Smooth muscle cell (in vitro differentiated cells): ENCODE measurements around the gene GTSE1. TPM values are rescaled to one million over a fixed set of nuclear protein-coding genes. Genes with fewer than 3 reads are reported as not detected.

Experiments used
- DNase-seq: peaks from one replicate; lab custom pipeline; 2025; ENCODE audit not compliant: unreplicated experiment; lab: John Stamatoyannopoulos, UW
- H2AFZ ChIP-seq: fragments of 200-600 bp; sonication (generic); 2 replicates; pipeline ENCODE4 v1.6.0; 2016; ENCODE audit warnings: antibody characterized with exemption, low read depth, mild to moderate bottlenecking
- H3F3A ChIP-seq: fragments of 200-600 bp; sonication (generic); 2 replicates; pipeline ENCODE4 v1.6.0; 2017; ENCODE audit warnings: antibody characterized with exemption, low read depth
- H3K27ac ChIP-seq: fragments of 200-600 bp; sonication (generic); 2 replicates; pipeline ENCODE4 v1.5.1; 2016; ENCODE audit warnings: low read depth, mild to moderate bottlenecking
- H3K27me3 ChIP-seq: fragments of 200-600 bp; sonication (generic); 2 replicates; pipeline ENCODE4 v1.6.1; 2016; ENCODE audit warnings: low read depth, mild to moderate bottlenecking
- H3K36me3 ChIP-seq: fragments of 200-600 bp; sonication (generic); 2 replicates; pipeline ENCODE4 v1.5.1; 2016; ENCODE audit warnings: low read depth
- H3K4me1 ChIP-seq: fragments of 200-600 bp; sonication (generic); 2 replicates; pipeline ENCODE4 v1.5.1; 2016; ENCODE audit warnings: low read depth
- H3K4me2 ChIP-seq: fragments of 200-600 bp; sonication (generic); 2 replicates; pipeline ENCODE4 v1.6.0; 2016; ENCODE audit warnings: mild to moderate bottlenecking
- H3K4me3 ChIP-seq: fragments of 200-600 bp; sonication (generic); 2 replicates; pipeline ENCODE4 v1.5.1; 2016; ENCODE audit warnings: mild to moderate bottlenecking
- H3K79me2 ChIP-seq: fragments of 200-600 bp; sonication (generic); 2 replicates; pipeline ENCODE4 v1.6.0; 2016; ENCODE audit warnings: low read depth, mild to moderate bottlenecking
- H3K9ac ChIP-seq: fragments of 200-600 bp; sonication (generic); 2 replicates; pipeline ENCODE4 v1.6.0; 2016; ENCODE audit warnings: low read depth
- H3K9me3 ChIP-seq: fragments of 200-600 bp; sonication (generic); replicated peaks from 2 replicates; pipeline ENCODE4 v1.5.1; 2016; ENCODE audit warnings: low read depth
- H4K20me1 ChIP-seq: fragments of 200-600 bp; sonication (generic); 2 replicates; pipeline ENCODE4 v1.6.0; 2016; ENCODE audit warnings: low read depth
- CTCF ChIP-seq: fragments of 200-600 bp; sonication (generic); IDR thresholded peaks from 2 replicates; pipeline ENCODE4 v1.5.1; 2017; ENCODE audit warnings: borderline replicate concordance, mild to moderate bottlenecking, antibody characterized with exemption; ENCODE audit not compliant: insufficient read depth, poor library complexity, severe bottlenecking
- WGBS: methylation state at CpG from one replicate; pipeline ENCODE4 v1.1.7; 2016; ENCODE audit warnings: low lambda C conversion rate; 5-methylcytosine and 5-hydroxymethylcytosine counted together
- polyA plus RNA-seq: library from polyadenylated mRNA; unstranded; fragments of >200 nt; fragmentation: Nextera tagmentation; extraction: Ambion mirVana; gene quantifications from 2 replicates; pipeline ENCODE4 v1.2.1, GENCODE V29; 2016
- total RNA-seq: library from RNA; depleted of rRNA; stranded (reverse); fragments of >200 nt; gene quantifications from 2 replicates; pipeline ENCODE4 v1.2.3, GENCODE V29; 2014

GTSE1 gene
- total RNA-seq (2.7 and 3.6 TPM in 2 replicates), polyA plus RNA-seq (6.8 and 9.3 TPM in 2 replicates)

GRCh38 chr22:46296257-46297150 lies at the start of gene GTSE1:
Gene GTSE1 (plus strand): TSS chr22:46296870. CDS start chr22:46297401, 531 bp downstream.
- Histone ChIP-seq H2AFZ (peak within 1 kb of the TSS; percentile 87), H3K4me3 (peak within 1 kb of the TSS; percentile 73), H3K9ac (peak within 1 kb of the TSS; percentile 58), H3F3A (no peaks in the 10 kb centered on the region), H4K20me1 (no peaks in the 10 kb centered on the region), H3K27ac (peak within 1 kb of the TSS; percentile 34), H3K36me3 (no peaks in the 10 kb centered on the region), H3K27me3 (no peaks in the 10 kb centered on the region), H3K4me1 (peaks cover 4% of the 10 kb centered on the region), H3K9me3 (no peaks in the 10 kb centered on the region), H3K79me2 (peaks cover 39% of the 10 kb centered on the region), H3K4me2 (peak within 1 kb of the TSS; percentile 96)
- peak; percentile 81 for DNase-seq
- under 1% methylated on average over 76 of the region's 76 CpGs for WGBS
- no peak for TF ChIP-seq CTCF

- no peak overlapping the region for H3K9ac ChIP-seq
- no peaks in the 10 kb centered on the region for H3K27me3 ChIP-seq
- no peaks in the 10 kb centered on the region for H3K9me3 ChIP-seq
- H2AFZ ChIP-seq = no peak overlapping the region
- H3K4me2 ChIP-seq = no peak overlapping the region
- no peaks in the 10 kb centered on the region for H3F3A ChIP-seq
- TF ChIP-seq CTCF = no peak
- no peak for DNase-seq
- H3K4me1 ChIP-seq = peaks cover 13% of the 10 kb centered on the region
- H3K36me3 ChIP-seq = no peaks in the 10 kb centered on the region
- H4K20me1 ChIP-seq = no peaks in the 10 kb centered on the region
- H3K4me3 ChIP-seq = no peak overlapping the region
- H3K79me2 ChIP-seq = no peaks in the 10 kb centered on the region
- H3K27ac ChIP-seq = no peak overlapping the region
- 100% methylated on average over 2 of the region's 2 CpGs for WGBS
Measured at GRCh38 chr22:46247443-46247975, 49.2 kb upstream of the GTSE1 start.

- Histone ChIP-seq H4K20me1 (no peaks in the 10 kb centered on the region), H3K9ac (peak within 1 kb of the TSS; percentile 76), H3K79me2 (no peaks in the 10 kb centered on the region), H3K36me3 (no peaks in the 10 kb centered on the region), H3K4me2 (peak within 1 kb of the TSS; percentile 92), H3F3A (no peaks in the 10 kb centered on the region), H3K4me3 (peak within 1 kb of the TSS; percentile 67), H3K4me1 (peaks cover 13% of the 10 kb centered on the region), H3K27me3 (no peaks in the 10 kb centered on the region), H3K27ac (peak within 1 kb of the TSS; percentile 32), H3K9me3 (no peaks in the 10 kb centered on the region), H2AFZ (peak within 1 kb of the TSS; percentile 77)
- peak; percentile 67 for DNase-seq
- 1% methylated on average over 78 of the region's 89 CpGs for WGBS
- TF ChIP-seq CTCF = no peak
Measured at GRCh38 chr22:46250035-46250782, 46.5 kb upstream of the GTSE1 start, which contains the start of gene CDPF1. Gene CDPF1 (minus strand): TSS chr22:46250293. CDS start chr22:46248284, 2,009 bp downstream.
